Measurements from ENCODE around the gene TET1.

DNA sequence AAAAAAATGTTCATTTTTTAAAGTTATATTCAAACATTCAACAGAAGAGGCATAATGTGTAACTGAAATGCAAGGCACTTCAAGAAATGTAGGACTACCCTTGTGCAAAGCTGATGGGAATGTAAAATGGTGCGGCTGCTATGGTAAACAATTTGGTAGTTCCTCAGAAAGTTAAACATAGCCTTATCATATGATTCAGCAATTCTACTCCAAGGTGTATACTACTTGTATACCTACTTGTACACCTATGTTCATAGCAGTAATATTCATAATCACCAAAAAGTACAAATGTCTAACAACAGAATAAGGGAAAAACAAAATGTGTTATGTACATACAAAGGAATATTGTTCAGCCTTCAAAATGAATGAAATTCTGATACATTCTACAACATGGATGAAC, 37.3 kb downstream of the TET1 start:
- TF ChIP-seq EGR1 (IDR thresholded peaks at IDR 0.05; ENCODE audit: low read depth in 2 of 2): no peak
- no peak for TF ChIP-seq RAD21 (IDR thresholded peaks at IDR 0.05)
- TF ChIP-seq, protein P1, sequence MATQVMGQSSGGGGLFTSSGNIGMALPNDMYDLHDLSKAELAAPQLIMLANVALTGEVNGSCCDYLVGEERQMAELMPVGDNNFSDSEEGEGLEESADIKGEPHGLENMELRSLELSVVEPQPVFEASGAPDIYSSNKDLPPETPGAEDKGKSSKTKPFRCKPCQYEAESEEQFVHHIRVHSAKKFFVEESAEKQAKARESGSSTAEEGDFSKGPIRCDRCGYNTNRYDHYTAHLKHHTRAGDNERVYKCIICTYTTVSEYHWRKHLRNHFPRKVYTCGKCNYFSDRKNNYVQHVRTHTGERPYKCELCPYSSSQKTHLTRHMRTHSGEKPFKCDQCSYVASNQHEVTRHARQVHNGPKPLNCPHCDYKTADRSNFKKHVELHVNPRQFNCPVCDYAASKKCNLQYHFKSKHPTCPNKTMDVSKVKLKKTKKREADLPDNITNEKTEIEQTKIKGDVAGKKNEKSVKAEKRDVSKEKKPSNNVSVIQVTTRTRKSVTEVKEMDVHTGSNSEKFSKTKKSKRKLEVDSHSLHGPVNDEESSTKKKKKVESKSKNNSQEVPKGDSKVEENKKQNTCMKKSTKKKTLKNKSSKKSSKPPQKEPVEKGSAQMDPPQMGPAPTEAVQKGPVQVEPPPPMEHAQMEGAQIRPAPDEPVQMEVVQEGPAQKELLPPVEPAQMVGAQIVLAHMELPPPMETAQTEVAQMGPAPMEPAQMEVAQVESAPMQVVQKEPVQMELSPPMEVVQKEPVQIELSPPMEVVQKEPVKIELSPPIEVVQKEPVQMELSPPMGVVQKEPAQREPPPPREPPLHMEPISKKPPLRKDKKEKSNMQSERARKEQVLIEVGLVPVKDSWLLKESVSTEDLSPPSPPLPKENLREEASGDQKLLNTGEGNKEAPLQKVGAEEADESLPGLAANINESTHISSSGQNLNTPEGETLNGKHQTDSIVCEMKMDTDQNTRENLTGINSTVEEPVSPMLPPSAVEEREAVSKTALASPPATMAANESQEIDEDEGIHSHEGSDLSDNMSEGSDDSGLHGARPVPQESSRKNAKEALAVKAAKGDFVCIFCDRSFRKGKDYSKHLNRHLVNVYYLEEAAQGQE (IDR thresholded peaks at IDR 0.05): no peak
- no peak for TF ChIP-seq YY1 (IDR thresholded peaks at IDR 0.05)
- TF ChIP-seq, protein P2, sequence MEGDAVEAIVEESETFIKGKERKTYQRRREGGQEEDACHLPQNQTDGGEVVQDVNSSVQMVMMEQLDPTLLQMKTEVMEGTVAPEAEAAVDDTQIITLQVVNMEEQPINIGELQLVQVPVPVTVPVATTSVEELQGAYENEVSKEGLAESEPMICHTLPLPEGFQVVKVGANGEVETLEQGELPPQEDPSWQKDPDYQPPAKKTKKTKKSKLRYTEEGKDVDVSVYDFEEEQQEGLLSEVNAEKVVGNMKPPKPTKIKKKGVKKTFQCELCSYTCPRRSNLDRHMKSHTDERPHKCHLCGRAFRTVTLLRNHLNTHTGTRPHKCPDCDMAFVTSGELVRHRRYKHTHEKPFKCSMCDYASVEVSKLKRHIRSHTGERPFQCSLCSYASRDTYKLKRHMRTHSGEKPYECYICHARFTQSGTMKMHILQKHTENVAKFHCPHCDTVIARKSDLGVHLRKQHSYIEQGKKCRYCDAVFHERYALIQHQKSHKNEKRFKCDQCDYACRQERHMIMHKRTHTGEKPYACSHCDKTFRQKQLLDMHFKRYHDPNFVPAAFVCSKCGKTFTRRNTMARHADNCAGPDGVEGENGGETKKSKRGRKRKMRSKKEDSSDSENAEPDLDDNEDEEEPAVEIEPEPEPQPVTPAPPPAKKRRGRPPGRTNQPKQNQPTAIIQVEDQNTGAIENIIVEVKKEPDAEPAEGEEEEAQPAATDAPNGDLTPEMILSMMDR (IDR thresholded peaks at IDR 0.05; ENCODE audit: low read depth, low read length, missing input control): no peak
- no peak for TF ChIP-seq HNF4A (conservative IDR thresholded peaks at IDR 0.05)
- no peak for TF ChIP-seq GABPA (IDR thresholded peaks at IDR 0.05 in 1 of 2, conservative IDR thresholded peaks at IDR 0.05 in 1 of 2)
- TF ChIP-seq, protein P3, sequence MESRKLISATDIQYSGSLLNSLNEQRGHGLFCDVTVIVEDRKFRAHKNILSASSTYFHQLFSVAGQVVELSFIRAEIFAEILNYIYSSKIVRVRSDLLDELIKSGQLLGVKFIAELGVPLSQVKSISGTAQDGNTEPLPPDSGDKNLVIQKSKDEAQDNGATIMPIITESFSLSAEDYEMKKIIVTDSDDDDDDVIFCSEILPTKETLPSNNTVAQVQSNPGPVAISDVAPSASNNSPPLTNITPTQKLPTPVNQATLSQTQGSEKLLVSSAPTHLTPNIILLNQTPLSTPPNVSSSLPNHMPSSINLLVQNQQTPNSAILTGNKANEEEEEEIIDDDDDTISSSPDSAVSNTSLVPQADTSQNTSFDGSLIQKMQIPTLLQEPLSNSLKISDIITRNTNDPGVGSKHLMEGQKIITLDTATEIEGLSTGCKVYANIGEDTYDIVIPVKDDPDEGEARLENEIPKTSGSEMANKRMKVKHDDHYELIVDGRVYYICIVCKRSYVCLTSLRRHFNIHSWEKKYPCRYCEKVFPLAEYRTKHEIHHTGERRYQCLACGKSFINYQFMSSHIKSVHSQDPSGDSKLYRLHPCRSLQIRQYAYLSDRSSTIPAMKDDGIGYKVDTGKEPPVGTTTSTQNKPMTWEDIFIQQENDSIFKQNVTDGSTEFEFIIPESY (IDR thresholded peaks at IDR 0.05): no peak
- no peak for TF ChIP-seq SP1 (IDR thresholded peaks at IDR 0.05)
- TF ChIP-seq, protein P4, sequence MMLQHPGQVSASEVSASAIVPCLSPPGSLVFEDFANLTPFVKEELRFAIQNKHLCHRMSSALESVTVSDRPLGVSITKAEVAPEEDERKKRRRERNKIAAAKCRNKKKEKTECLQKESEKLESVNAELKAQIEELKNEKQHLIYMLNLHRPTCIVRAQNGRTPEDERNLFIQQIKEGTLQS (IDR thresholded peaks at IDR 0.05): no peak
- TF ChIP-seq TAF1 (conservative IDR thresholded peaks at IDR 0.05): no peak
- no peak for TF ChIP-seq FOXA1 (IDR thresholded peaks at IDR 0.05)
- TF ChIP-seq, protein P5, sequence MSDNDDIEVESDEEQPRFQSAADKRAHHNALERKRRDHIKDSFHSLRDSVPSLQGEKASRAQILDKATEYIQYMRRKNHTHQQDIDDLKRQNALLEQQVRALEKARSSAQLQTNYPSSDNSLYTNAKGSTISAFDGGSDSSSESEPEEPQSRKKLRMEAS (IDR thresholded peaks at IDR 0.05): no peak
- no peak for TF ChIP-seq FOXA2 (IDR thresholded peaks at IDR 0.05)
